Fibroblast of villous mesenchyme (primary cell): ENCODE measurements around the gene HACD2. TPM values are rescaled to one million over a fixed set of nuclear protein-coding genes. Genes with fewer than 3 reads are reported as not detected.
"Not testable (repeated sequence)": the region's sequence is repeated elsewhere in the genome, so short reads cannot be mapped to it uniquely, and the experiment has no call there.

Experiments
- DNase-seq: peaks from one replicate; pipeline ENCODE4 v3.0.0-alpha.2; 2010; ENCODE audit warnings: low read depth
- H3K4me3 ChIP-seq: 2 replicates; pipeline ENCODE4 v1.5.1; 2011; ENCODE audit warnings: low read depth, mild to moderate bottlenecking, low read length
- total RNA-seq: library from RNA; depleted of rRNA; stranded (reverse); fragments of >200 nt; gene quantifications from 2 replicates; pipeline ENCODE4 v1.2.3, GENCODE V29; 2012
- TF ChIP-seq, protein P1 (sequence below): IDR thresholded peaks from 2 replicates; pipeline ENCODE4 v1.5.1; 2012; ENCODE audit warnings: low read depth, mild to moderate bottlenecking, low read length; ENCODE audit not compliant: insufficient read depth

Gene HACD2
- total RNA-seq, 1 donor, result 51.8 TPM

DNA sequence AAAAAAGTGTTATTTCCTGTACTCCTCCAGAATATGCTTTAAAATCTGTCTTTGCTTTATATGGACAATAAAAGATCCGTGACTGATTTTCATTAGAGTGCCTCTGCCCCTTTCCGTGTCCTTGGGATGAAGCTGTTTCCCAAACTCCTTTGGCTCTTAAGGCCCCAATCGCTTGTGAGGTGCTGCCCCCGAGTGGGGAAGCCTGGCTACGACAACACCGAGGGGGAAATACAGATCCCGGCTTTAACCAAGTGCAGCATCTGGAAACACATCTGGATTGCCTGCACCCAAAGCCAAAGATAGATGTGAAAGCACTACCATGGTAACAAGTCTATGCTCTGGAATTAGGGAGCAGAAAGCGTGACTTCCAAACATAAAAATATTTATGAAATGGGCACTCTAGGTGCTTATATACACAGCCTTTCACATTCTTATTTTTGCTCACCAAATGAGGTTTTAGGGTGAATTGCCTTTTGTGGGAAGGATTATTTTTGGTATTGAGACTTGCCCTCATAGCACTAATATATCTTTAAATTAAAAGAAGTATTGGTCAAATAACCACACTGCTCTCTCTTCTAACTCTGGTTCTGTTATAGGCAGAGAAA, 95.4 kb downstream of the HACD2 start:
- peak; percentile 75 for DNase-seq
- no peak overlapping the region for H3K4me3 ChIP-seq
- TF ChIP-seq, protein P1, sequence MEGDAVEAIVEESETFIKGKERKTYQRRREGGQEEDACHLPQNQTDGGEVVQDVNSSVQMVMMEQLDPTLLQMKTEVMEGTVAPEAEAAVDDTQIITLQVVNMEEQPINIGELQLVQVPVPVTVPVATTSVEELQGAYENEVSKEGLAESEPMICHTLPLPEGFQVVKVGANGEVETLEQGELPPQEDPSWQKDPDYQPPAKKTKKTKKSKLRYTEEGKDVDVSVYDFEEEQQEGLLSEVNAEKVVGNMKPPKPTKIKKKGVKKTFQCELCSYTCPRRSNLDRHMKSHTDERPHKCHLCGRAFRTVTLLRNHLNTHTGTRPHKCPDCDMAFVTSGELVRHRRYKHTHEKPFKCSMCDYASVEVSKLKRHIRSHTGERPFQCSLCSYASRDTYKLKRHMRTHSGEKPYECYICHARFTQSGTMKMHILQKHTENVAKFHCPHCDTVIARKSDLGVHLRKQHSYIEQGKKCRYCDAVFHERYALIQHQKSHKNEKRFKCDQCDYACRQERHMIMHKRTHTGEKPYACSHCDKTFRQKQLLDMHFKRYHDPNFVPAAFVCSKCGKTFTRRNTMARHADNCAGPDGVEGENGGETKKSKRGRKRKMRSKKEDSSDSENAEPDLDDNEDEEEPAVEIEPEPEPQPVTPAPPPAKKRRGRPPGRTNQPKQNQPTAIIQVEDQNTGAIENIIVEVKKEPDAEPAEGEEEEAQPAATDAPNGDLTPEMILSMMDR, result peak; percentile 93

DNA sequence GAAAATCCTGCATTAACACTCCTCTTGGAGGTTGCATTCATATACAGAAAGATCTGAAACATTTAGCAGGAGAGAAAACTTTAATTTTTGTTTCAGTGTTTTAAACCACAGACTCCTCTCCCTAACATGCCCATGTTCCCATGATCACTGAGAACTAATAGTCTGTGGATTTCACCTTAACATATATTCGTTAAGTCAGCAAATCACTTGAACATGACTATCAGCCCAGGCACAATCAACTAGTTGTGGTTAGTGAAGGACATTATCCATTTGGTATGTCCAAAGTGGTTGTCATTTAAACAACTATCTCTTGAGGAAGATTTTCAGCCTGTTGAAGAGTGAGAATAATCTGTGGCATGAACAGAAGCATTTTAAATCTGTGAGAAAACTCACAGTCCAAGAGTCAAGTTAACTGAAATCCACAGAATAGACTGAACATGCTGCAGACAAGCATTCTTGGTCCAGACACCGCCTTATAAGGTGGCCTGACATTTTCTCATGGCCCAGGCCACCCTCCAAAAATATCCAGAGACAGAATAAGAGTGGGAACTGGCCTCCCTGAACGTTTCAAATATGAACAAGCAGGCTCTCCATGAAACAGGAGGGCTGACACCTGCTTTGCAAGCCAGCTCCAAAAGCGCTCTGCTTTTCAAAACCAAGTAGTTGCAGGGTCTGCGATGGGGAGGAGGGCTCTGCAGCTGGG, 96.1 kb downstream of the HACD2 start:
- TF ChIP-seq, protein P1, result no peak
- DNase-seq, result no peak

DNA sequence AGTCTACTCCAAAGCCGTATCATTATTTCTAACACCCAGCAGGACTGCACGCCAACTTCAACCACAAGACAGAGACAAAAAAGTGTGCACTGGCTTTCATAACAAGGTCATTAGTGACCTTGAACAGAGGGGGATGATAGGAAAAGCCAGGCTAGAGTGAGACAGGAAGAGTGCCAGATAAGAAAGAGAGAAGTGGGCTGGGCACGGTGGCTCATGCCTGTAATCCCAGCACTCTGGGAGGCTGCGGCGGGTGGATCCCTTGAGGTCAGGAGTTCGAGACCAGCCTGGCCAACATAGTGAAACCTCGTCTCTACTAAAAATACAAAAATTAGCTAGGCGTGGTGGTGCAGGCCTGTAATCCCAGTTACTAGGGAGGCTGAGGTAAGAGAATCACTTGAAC, 97.8 kb downstream of the HACD2 start:
- not testable (repeated sequence) for DNase-seq, H3K4me3 ChIP-seq

More for the DNA sequence above, 96.1 kb downstream of the HACD2 start:
- no peak overlapping the region for H3K4me3 ChIP-seq

DNA sequence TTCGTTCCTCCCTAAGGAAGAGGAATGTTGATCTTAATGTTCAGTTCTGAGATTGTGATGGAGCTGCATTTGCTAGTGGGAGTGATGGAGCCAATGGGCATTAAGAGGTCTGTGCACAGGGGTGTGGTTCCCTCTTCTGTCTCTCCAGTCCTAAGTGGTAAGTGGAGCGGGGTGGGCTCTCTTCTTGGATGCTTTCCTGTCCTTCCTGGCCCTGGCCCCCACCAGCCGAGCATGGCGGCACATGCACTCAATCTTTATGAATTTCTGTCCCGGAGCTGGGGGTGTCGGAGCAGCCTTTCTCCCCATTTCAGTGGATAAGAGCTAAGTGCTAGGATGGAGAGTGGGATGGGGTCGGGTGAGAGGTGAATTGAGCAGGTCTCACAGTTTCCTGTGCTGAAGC, 98.4 kb downstream of the HACD2 start:
- no peak for DNase-seq
- TF ChIP-seq, protein P1, result no peak
- H3K4me3 ChIP-seq, result no peak overlapping the region

DNA sequence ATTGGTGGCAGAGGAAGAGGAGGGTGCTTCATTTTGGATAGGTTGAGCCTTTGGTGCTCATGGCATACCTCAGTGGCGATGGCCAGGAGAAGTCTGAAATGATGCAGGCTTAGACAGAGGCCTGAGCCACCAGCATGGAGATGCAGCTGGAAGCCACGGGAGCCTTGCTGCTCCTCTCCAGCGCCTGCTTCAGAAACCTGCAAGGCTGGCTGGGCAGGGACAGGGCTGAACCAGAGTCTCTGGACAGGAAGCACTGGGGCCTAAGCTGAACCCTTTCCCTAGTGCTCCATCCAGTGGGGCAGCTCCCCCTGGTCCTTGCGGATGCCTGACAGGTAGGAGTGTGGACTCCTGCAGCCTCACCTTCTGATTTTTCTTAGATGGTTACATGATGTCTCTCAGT, 99.3 kb downstream of the HACD2 start:
- no peak for DNase-seq
- TF ChIP-seq, protein P1, result no peak
- H3K4me3 ChIP-seq, result no peak overlapping the region

DNA sequence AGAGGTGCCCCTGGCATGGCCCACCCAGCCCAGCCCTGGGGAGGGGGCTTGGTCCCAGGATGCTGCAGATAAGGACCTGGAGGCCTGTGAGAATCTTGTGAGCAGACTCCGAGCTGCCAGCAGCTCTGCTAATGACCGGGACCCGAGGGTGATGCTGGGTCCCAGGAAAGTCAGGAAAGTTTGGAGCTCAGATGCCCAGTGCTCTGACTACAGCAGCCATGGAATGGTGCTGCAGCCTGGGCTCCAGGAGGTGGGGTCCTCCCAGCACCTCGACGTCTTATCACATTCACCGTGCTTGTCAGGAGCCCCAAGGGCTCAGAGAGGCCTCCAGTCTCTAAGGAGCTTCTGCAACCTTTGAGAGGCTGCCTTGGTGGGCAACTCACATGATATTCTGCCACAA, 101.7 kb downstream of the HACD2 start:
- H3K4me3 ChIP-seq, result no peak overlapping the region
- DNase-seq, result no peak
- TF ChIP-seq, protein P1, result no peak

DNA sequence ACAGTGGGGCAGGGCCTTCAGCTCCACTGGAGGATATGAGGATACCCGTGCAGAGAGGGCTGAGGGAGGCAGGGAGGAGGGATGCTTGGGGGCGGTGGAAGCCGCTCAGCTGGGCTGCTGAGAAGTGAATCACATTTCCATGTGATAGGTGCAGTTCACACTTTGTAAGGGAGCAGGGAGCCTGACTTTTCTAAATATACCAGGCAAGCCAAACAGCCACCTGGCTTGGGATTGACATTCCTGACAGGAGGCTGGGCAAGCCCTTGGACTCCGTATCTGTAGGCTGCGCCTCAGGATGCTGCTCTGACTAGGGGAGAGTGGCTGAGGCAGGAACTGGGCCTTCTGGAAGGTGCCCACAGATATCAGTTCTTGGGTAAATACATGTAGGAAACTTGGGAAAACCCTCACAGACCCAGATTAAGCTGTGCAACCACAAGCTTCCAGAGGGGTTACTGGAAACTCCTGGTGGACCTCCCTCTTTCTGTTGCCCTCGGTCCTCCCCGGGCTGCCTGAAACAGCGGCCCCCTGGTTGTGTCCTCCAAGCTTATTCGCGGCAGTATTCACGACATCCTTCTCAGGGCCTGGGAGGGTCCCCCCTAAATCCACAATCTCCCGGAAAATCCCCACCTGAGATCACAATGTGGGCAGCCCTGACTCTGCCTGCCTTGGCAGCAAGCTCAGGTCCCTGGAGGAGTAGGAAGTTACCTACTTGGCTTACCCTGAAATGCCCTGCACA, 103.0 kb downstream of the HACD2 start:
- no peak for DNase-seq
- H3K4me3 ChIP-seq, result no peak overlapping the region
- TF ChIP-seq, protein P1, result no peak
